ENCODE results near the gene RIIAD1.

- TF ChIP-seq CTCF (IDR thresholded peaks at IDR 0.05; ENCODE audit: extremely low read depth in 1 of 2, insufficient read depth in 1 of 2, low read depth in 1 of 2, low read length in 2 of 2) (no peak), EZH2 (IDR thresholded peaks at IDR 0.05; ENCODE audit: borderline replicate concordance, low read depth, low read length, severe bottlenecking) (no peak), POLR2A (IDR thresholded peaks at IDR 0.05; ENCODE audit: low read depth, low read length) (no peak), GATA2 (IDR thresholded peaks at IDR 0.05; ENCODE audit: insufficient read depth, insufficient read length, low read depth, low read length) (no peak), MYC (IDR thresholded peaks at IDR 0.05; ENCODE audit: low read depth, low read length) (no peak), POLR2AphosphoS5 (IDR thresholded peaks at IDR 0.05; ENCODE audit: insufficient read depth, low read depth, low read length) (no peak), MAX (IDR thresholded peaks at IDR 0.05; ENCODE audit: insufficient read depth, insufficient read length) (no peak), JUN (IDR thresholded peaks at IDR 0.05; ENCODE audit: borderline replicate concordance, insufficient read depth, insufficient read length, low read depth) (no peak)
Observed at GRCh38 chr1:151680391-151680790, 40.9 kb upstream of the RIIAD1 start.
